Subcutaneous adipose tissue (tissue), 4 donors: Measurements from ENCODE around the gene ZSCAN10. TPM values are rescaled to one million over a fixed set of nuclear protein-coding genes. Genes with fewer than 3 reads are reported as not detected.

Source experiments
- CTCF ChIP-seq: fragments of 450-650 bp; IDR thresholded peaks from one replicate; pipeline ENCODE4 v1.5.1; 2016; ENCODE audit warnings: low read depth, mild to moderate bottlenecking, control low read depth, antibody characterized with exemption, moderate library complexity
- total RNA-seq, 4 donors: library from RNA; depleted of rRNA; stranded (reverse); fragments of >200 nt; gene quantifications; one replicate each; pipeline ENCODE4 v1.1.0, GENCODE V29; 2016

Gene ZSCAN10
- total RNA-seq, 4 donors from 2014 or later: not detected

GRCh38 chr16:3089717-3090592 is 9.1 kb downstream of the ZSCAN10 start:
- TF ChIP-seq CTCF: no peak

- no peak for TF ChIP-seq CTCF
These were observed 10.0 kb downstream of the ZSCAN10 start for GRCh38 chr16:3088925-3089716.

- TF ChIP-seq CTCF: no peak
These were observed 10.6 kb downstream of the ZSCAN10 start for GRCh38 chr16:3088450-3088849.

- TF ChIP-seq CTCF: no peak
These were observed 11.6 kb downstream of the ZSCAN10 start for GRCh38 chr16:3087243-3088235.

DNA sequence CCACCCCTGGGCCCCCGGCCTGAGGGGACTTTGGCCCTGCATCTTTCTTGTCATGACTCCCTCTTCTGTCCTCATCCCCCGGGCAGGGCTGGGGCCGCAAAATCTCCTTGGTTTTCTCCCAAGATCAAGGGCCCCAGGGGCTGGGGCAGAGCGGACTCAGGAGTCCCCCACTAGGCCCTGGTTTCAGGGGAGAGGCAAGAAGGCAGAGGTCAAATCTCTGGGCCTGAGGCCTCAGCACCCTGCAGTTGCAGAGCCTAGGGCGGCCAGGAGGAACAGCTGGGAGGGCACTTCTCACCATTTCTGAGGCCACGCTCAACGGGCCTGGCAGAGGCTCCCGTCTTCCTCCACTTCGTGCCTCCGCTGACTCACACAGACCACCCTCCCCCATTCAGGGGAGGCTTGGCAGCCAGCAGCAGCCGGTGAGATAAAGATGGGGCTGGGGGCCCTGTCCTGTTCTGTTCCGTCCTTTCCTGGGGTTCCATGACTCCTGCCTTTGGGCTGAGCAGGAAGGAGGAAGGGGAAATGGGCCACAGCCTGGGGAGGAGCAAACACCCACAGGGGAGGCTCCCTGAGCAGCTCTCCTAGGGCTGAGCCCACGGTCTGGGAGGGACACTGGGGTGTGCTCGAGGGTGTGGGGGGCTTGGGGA is 12.4 kb downstream of the ZSCAN10 start:
- TF ChIP-seq CTCF: no peak

DNA sequence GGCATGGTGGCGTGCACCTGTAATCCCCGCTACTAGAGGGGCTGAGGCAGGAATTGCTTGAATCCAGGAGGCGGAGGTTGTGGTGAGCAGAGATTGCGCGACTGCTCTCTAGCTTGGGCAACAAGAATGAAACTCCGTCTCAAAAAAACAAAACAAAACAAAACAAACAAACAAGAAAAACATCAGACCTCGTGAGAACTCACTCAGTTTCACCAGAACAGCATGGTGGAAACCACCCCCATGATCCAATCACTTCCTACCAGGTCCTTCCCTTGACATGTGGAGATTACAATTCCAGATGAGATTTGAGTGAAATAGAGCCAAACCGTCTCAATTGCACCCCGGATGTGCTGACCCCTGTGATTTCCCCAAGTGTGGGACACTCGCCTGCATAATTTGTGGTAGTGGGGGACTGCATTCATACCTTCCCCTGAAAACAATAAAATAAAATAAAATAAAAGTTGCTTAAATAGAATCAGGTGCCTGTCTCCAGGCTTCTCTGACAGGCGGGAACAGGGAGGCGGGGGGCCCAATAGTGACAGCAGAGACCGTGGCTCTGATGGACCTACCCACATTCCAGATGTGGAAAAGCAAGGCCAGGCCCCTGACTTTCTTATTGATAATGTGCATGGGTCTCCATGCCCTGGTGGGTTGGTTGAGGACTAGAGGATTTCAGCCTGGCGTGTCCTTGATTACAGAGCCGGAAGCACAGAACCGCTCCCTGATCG is 13.1 kb downstream of the ZSCAN10 start:
- no peak for TF ChIP-seq CTCF
